KOPT-K1 (cell line): ENCODE measurements around the gene DCAF5.

Experiments
- H3K27ac ChIP-seq: fragments of 200-600 bp; sonication (generic); 2 replicates; pipeline ENCODE4 v1.5.1; 2016; ENCODE audit warnings: antibody characterized with exemption, mild to moderate bottlenecking, low read depth, low read length; ENCODE audit not compliant: poor library complexity, severe bottlenecking
- H3K36me3 ChIP-seq: fragments of 200-600 bp; sonication (generic); 2 replicates; pipeline ENCODE4 v1.5.1; 2017; ENCODE audit warnings: antibody characterized with exemption, mild to moderate bottlenecking, low read length, moderate library complexity; ENCODE audit not compliant: insufficient read depth
- H3K9me3 ChIP-seq: fragments of 200-600 bp; sonication (generic); 2 replicates; pipeline ENCODE4 v1.5.1; 2017; ENCODE audit warnings: antibody characterized with exemption, low read length, mild to moderate bottlenecking; ENCODE audit not compliant: insufficient read depth, poor library complexity, severe bottlenecking

Gene DCAF5

DNA sequence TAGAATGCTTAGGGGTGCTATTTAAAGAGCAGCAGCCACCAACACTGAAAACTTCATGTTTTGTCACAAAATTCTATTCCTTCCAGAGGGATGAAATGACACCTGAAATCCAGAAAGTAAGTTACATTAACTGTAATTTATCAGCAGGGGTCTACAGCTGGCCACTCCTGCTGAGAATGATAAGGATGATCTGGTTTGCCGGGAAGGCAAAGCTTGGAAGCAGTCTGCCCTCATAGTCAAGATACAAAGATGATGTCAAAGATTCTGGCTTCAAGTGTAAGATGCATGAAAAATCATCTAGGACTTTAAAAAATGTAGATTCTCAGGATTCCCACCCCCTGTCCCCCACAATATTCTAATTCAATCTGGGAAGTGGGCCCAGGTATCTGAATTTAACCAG, 58.4 kb downstream of the DCAF5 start:
- Histone ChIP-seq H3K9me3 (no peaks in the 10 kb centered on the region), H3K36me3 (peaks cover 37% of the 10 kb centered on the region), H3K27ac (no peak overlapping the region)

DNA sequence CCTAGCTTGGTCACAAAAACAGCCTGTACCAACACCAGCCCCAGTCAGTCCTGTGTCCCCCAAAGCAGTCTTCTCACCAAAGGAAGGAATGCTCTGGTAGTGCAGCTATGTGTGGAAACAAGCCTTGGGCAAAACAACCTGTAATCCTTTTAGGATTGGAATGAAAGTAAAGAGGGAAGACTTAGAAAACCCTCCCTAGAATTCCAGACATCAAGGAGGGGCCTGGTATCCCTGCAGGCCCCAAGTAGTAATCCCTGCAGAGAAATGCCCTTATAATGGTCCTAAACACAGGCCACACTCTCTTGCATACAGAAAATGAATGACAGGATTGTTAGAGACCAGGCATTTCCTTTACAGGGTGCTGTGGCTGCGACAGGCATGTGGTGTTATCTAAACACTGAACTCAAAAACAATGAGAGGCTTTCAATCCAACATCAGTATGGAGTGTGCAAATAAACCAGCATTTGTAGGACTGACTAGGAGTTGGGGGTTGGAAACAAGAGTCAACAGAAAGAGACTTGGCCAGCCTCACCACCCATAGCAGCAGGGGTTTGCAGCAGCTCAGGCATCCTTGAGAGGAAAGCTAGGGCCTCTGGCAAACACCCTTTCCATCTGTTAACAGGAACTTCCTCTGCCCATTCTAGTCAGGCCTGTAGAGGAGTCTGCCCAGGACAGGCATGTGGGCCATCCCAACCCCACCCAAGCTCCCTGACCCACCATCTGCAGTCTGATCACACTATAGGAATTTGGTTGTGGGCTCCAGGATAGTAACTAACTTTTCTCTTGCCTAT, 59.1 kb downstream of the DCAF5 start:
- H3K27ac ChIP-seq: no peak overlapping the region
- H3K9me3 ChIP-seq: no peaks in the 10 kb centered on the region
- H3K36me3 ChIP-seq: peaks cover 42% of the 10 kb centered on the region

DNA sequence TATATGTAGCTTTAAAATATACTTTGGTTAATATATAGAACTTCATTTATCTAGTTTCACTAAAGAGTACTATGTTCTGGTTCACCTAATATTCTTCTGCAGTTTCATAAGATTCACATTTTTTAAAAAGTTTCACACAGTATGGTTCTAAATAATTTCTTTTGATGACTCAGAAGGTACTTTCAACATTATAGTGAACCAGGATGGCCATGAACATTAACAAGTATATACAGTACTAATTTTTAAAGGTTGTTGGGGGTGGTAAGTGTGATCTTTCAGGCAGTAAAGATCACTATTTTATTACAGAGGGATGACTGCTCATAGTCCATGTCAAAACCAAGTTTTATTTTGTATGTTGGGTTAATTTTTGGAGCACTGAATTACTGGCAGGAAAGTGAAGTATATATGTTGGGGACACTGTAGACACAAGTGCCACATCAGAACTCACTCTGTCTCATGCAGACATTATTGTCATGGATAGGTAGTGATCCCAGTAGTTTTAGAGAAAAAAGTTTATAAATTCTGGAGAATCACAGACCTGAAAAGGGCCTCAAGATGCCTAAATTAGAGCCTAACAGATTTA, 60.0 kb downstream of the DCAF5 start:
- Histone ChIP-seq H3K9me3 (no peaks in the 10 kb centered on the region), H3K36me3 (peaks cover 51% of the 10 kb centered on the region), H3K27ac (no peak overlapping the region)

DNA sequence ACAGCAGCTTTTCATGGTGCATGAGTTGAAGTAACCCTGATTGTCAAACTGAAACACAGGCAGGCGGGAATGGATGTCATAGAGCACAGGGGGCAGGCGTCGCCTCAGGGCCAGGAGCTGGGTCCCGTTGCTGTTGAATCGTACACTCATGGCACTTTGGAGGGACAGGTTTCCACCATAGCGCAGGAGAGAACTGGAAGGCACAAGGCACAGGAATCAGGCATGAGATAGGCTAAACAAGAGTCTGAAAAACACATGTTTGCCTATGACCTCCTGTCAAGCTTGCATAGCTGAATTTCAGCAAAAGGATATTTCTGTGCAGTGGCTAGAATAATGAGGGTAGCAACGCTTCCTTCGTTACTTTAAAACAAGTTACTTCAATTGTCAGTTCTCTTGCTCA, 61.2 kb downstream of the DCAF5 start:
- Histone ChIP-seq H3K36me3 (peaks cover 62% of the 10 kb centered on the region), H3K27ac (no peak overlapping the region), H3K9me3 (no peaks in the 10 kb centered on the region)

DNA sequence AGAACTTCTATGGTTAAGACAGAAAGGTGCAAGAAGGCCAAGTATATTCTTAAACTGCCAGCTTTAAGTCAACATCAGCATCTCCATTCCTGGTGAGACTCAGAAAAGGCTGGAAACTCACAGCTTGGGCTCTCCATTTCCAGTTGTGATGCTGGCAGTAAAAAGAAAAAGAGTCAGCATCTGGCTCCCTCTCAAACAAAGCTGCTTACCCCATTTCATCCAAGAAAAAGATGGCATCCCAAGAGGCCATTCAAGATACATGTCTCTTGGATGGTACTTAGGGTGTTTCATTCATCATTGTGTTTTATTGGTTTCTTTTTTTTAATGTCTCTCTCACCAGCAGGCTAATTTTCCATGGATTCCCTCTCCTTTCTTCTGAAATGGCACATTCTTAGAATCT, 61.9 kb downstream of the DCAF5 start:
- Histone ChIP-seq H3K27ac (no peak overlapping the region), H3K36me3 (peaks cover 66% of the 10 kb centered on the region), H3K9me3 (no peaks in the 10 kb centered on the region)

DNA sequence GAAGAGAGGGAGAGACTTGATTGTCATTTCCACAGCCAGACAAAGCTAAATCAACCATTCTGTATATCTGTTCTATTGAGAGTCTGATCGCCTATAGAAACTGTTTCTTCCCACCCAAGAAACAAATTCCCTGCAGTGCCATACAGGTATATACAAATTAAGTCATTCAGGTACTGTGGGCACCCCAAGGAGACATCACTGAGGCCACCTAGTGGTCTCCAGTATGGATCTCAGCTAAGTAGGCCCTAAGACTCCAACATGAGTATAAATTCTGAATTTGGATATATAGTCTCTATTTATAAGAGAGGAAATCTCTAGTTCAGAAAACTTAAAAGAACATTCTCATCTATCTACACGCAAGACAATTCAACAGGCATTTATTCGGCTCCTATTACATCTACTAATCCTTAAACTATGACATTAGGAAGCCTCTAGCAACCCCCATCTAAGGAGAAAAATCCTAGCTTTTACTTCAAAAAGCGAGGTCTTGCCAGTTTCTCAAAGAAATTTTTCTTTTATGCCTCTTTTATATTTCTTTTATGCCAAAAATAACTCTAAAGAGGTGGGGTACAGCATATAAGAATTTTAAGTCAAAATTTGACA, 62.6 kb downstream of the DCAF5 start:
- Histone ChIP-seq H3K9me3 (no peaks in the 10 kb centered on the region), H3K36me3 (peaks cover 70% of the 10 kb centered on the region), H3K27ac (no peak overlapping the region)

DNA sequence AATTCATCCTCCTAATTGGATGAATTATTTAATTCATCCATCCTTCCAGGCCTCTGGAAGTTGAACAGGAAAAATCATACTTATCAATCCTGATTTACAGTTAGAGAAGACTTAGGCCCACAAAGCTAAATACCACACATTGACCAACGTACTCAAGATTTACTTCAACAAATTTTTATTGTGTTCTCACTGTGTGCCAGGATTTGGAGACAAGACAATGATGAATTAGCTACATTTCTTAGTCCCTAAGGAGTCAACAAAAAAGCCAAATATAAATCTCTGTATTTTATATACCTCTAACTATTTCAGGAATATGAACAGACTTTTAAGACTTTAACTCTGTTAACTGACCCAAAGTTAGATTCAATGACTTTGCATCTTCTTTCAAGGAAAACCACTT, 63.9 kb downstream of the DCAF5 start:
- Histone ChIP-seq H3K27ac (no peak overlapping the region), H3K36me3 (peaks cover 81% of the 10 kb centered on the region), H3K9me3 (no peaks in the 10 kb centered on the region)

DNA sequence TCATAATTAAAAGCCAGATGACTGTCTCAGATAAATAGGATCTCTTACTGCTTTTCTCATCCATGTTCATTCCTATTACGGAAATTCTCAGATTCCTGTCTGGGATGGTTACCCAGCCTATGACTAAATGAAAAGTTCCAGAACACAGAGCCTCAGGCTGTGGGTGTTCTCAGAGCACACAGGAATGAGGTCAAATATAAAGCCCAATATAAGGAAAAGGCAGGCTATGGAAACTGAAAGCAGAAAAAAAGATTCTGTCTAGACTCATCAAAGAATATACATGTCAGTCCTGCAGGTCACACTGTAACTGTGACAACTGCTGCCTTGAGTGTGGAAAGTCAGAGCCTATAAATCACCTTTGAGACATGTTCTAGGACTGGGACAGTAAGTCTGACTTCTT, 64.3 kb downstream of the DCAF5 start:
- Histone ChIP-seq H3K9me3 (no peaks in the 10 kb centered on the region), H3K27ac (no peak overlapping the region), H3K36me3 (peaks cover 82% of the 10 kb centered on the region)

DNA sequence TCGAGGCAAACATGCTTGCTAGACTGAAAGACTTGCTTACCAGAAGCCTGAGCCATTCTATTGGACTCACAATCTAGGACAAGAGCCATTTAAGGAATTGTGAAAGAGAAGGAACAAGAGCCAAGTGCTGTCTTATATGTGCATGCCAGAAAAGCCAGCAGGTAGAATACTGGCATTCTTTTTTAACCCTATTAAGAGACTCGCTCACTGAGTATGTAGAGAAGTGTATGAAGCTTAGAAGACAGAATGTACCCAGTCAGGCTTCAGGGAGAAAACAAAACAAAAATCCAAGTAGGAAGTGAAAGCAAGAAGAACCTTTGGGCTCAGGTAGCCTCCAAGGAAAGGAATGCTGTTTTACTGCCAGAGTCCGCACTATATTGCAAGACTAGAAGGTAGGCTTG, 65.9 kb downstream of the DCAF5 start:
- H3K9me3 ChIP-seq: no peaks in the 10 kb centered on the region
- no peak overlapping the region for H3K27ac ChIP-seq
- H3K36me3 ChIP-seq: peaks cover 86% of the 10 kb centered on the region

DNA sequence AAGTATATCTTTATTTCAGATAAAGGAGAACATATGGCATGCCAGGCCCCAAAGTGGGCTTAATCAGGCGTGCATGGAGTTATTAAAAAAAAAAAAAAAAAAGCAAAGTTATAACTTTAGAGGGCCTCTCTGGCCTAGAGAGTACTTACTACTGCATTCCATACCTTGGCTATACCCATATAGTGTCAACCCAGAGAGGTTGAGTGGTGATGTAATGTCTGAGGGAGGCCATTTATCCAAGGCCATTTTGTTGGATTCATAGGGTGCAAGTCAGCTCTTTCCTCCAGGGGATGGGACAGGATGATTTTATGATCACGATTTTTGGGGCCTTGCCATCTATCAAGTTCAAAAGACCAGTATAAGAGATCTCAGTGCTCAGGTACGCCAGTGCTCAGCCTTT, 66.4 kb downstream of the DCAF5 start:
- H3K27ac ChIP-seq: no peak overlapping the region
- no peaks in the 10 kb centered on the region for H3K9me3 ChIP-seq
- H3K36me3 ChIP-seq: peaks cover 86% of the 10 kb centered on the region

DNA sequence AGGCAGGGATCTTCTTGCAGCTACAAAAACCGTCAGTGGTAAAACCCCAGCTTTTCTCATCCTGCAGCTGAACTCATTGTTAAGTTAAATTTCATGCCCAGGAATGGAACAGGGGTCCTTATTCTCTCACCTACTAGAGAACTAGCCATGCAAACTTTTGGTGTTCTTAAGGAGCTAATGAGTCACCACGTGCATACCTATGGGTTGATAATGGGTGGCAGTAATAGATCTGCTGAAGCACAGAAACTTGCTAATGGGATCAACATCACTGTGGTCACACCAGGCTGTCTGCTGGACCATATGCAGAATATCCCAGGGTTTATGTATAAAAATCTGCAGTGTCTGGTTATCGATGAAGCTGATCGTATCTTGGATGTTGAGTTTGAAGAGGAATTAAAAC, 68.9 kb downstream of the DCAF5 start:
- H3K9me3 ChIP-seq: no peaks in the 10 kb centered on the region
- peaks cover 68% of the 10 kb centered on the region for H3K36me3 ChIP-seq
- H3K27ac ChIP-seq: no peak overlapping the region

DNA sequence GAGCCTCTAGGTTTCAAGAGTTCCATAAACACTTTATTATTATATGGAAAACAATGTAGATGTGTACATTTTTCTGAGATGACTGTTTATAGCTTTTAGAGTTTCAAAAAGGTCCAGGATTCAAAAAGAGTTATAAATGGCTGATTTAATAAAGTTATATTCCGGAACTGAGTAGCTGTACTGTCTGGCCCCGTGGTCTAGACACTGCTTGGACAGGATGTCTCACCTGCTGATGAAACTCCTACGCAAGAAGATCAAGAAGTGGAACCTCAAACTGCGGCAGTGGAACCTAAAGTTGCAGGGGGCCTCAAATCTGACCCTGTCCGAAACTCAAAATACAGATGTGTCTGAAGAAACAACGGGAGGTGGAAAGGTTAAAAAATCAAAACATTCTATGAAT, 69.7 kb downstream of the DCAF5 start:
- Histone ChIP-seq H3K9me3 (no peaks in the 10 kb centered on the region), H3K36me3 (peaks cover 59% of the 10 kb centered on the region), H3K27ac (no peak overlapping the region)

DNA sequence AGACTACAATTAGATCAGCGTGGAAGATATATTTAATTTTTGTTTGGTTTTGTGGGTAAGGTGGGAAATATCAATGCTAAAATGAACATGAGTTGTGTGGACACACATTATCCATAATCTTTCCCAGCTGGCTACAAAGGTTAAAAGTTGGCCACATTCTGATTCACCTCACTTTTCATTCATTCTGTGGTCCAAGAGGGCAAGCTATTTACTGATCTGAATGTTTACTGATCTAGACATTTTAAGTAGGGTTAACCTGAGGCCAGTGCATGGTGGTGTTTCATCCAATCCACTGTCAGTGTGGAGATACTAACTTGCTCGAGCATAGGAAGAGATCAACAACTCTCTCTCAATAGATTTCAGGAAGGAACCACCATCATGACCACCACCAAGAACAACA, 71.6 kb downstream of the DCAF5 start:
- peaks cover 51% of the 10 kb centered on the region for H3K36me3 ChIP-seq
- no peaks in the 10 kb centered on the region for H3K9me3 ChIP-seq
- no peak overlapping the region for H3K27ac ChIP-seq

DNA sequence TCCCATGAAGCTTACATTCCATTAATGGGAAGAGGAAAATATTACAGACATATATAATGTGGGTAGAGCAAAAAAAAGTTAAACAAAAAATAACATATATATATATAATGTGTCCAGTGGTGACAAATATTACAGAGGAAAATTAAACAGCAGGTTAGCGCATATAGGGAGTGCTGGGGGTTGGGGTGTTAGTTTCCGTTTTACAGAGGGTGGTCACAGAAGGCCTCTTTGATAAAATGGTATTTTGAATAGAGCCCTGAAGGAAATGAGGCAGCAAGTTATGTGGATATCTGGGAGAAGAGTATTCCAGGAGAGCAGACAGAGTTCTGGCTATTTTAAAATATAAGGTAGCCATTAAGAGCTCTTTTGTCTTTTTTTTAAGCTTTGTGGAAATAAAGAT, 73.2 kb downstream of the DCAF5 start:
- H3K36me3 ChIP-seq: peaks cover 47% of the 10 kb centered on the region
- H3K9me3 ChIP-seq: no peaks in the 10 kb centered on the region
- H3K27ac ChIP-seq: no peak overlapping the region

DNA sequence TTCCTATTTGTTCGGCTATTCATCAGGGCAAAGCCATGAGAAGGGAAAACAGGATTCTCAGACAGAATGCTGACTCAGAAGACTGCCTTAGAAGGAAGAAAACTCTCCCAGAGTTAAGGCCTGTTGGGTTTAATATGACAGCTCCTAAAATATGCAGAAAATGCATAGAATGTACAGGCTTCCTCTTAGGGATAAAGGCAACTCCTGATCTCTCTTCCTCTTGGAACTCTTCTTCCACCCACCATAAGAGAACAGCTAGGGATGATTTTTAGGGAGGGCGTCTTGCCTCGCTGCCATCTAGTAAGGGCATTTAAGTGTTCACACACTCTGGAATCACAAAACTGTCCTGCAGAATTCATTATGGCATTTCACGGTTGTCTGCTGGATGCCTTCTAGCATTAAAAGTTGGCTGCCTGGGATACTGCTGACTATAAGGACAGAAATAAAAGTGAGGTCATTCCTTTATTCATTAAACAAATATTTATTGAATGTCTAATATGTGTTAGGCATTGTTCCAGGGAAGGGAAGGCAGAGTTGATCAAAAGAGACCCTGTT, 73.7 kb downstream of the DCAF5 start:
- Histone ChIP-seq H3K36me3 (peaks cover 47% of the 10 kb centered on the region), H3K27ac (no peak overlapping the region), H3K9me3 (no peaks in the 10 kb centered on the region)
